ENCODE measurements around the gene XPC. TPM values are rescaled to one million over a fixed set of nuclear protein-coding genes. Genes with fewer than 3 reads are reported as not detected.

XPC gene
- polyA plus RNA-seq, 1 donor from 2014 or later = 21.9 TPM

GRCh38 chr3:14125193-14126016, 53.0 kb downstream of the XPC start:
- no peaks in the 10 kb centered on the region for H3K9me2 ChIP-seq (ENCODE audit: insufficient read depth, low read length)
- no peaks in the 10 kb centered on the region for H4K20me1 ChIP-seq (ENCODE audit: insufficient read depth)
- H3K9ac ChIP-seq (ENCODE audit: low read length) = peak overlapping the region; percentile 94
- peak overlapping the region; percentile 81 for H2AFZ ChIP-seq (ENCODE audit: low read depth, low read length)
- peak overlapping the region; percentile 65 for H3K4me2 ChIP-seq (ENCODE audit: low read length)
- H3K4me3 ChIP-seq (ENCODE audit: low read length) = peak overlapping the region; percentile 96
- H3K27me3 ChIP-seq (ENCODE audit: insufficient read depth, low read depth, low read length) = no peaks in the 10 kb centered on the region
- H3F3A ChIP-seq (ENCODE audit: insufficient read depth, low read length, poor library complexity, severe bottlenecking) = no peaks in the 10 kb centered on the region
- H3K79me2 ChIP-seq (replicated peaks; ENCODE audit: insufficient read depth, low read length) = peaks cover 37% of the 10 kb centered on the region
- no peaks in the 10 kb centered on the region for H3K9me3 ChIP-seq (ENCODE audit: low read length)
- peak overlapping the region; percentile 84 for H3K27ac ChIP-seq (ENCODE audit: low read length)
- peaks cover 9% of the 10 kb centered on the region for H3K36me3 ChIP-seq (ENCODE audit: insufficient read depth, low read length)
- TF ChIP-seq RAD21 (conservative IDR thresholded peaks at IDR 0.05) (peak; percentile 15), REST (IDR thresholded peaks at IDR 0.05; ENCODE audit: borderline replicate concordance) (peak; percentile 40), TAF1 (IDR thresholded peaks at IDR 0.05; ENCODE audit: low read depth) (peak; percentile 48), SMC3 (conservative IDR thresholded peaks at IDR 0.05; ENCODE audit: poor library complexity) (no peak)

GRCh38 chr3:14124615-14125192, 53.7 kb downstream of the XPC start, which contains the start of the genes CHCHD4 and TMEM43:
CHCHD4 (minus strand) TSS chr3:14124870; CDS start chr3:14124676, 194 bp downstream.
TMEM43 (plus strand) TSS chr3:14125052; CDS start chr3:14125194, 142 bp downstream.
- Histone ChIP-seq H3K9ac (ENCODE audit: low read length) (peak within 1 kb of the TSS; percentile 94), H3K4me3 (ENCODE audit: low read length) (peak within 1 kb of the TSS; percentile 96), H3K4me2 (ENCODE audit: low read length) (peak within 1 kb of the TSS; percentile 84), H3K79me2 (replicated peaks; ENCODE audit: insufficient read depth, low read length) (peaks cover 37% of the 10 kb centered on the region), H3K36me3 (ENCODE audit: insufficient read depth, low read length) (peaks cover 9% of the 10 kb centered on the region), H2AFZ (ENCODE audit: low read depth, low read length) (peak within 1 kb of the TSS; percentile 81), H3K9me2 (ENCODE audit: insufficient read depth, low read length) (no peaks in the 10 kb centered on the region), H4K20me1 (ENCODE audit: insufficient read depth) (no peaks in the 10 kb centered on the region), H3K27ac (ENCODE audit: low read length) (peak within 1 kb of the TSS; percentile 84), H3K9me3 (ENCODE audit: low read length) (no peaks in the 10 kb centered on the region), H3F3A (ENCODE audit: insufficient read depth, low read length, poor library complexity, severe bottlenecking) (no peaks in the 10 kb centered on the region), H3K27me3 (ENCODE audit: insufficient read depth, low read depth, low read length) (no peaks in the 10 kb centered on the region)
- TF ChIP-seq EZH2 (IDR thresholded peaks at IDR 0.05; ENCODE audit: borderline replicate concordance, insufficient read depth, low read length, poor library complexity, severe bottlenecking) (no peak), MXI1 (conservative IDR thresholded peaks at IDR 0.05; ENCODE audit: poor library complexity, severe bottlenecking) (peak; percentile 87), RAD21 (conservative IDR thresholded peaks at IDR 0.05) (no peak), REST (IDR thresholded peaks at IDR 0.05; ENCODE audit: borderline replicate concordance) (peak; percentile 73), CTCF (IDR thresholded peaks at IDR 0.05; ENCODE audit: poor library complexity, severe bottlenecking) (peak; percentile 23), TAF1 (IDR thresholded peaks at IDR 0.05; ENCODE audit: low read depth) (peak; percentile 83), SMC3 (conservative IDR thresholded peaks at IDR 0.05; ENCODE audit: poor library complexity) (no peak), POLR2AphosphoS5 (IDR thresholded peaks at IDR 0.05) (peak; percentile 87), EP300 (conservative IDR thresholded peaks at IDR 0.05; ENCODE audit: poor library complexity, severe bottlenecking) (no peak)
